Hepatocyte (in vitro differentiated cells): ENCODE results near the gene KCNH6. TPM values are rescaled to one million over a fixed set of nuclear protein-coding genes. Genes with fewer than 3 reads are reported as not detected.

Experiments
- DNase-seq: peaks from one replicate; pipeline ENCODE4 v3.0.0-alpha.2; 2016; ENCODE audit warnings: low spot score
- H2AFZ ChIP-seq: fragments of 200-600 bp; sonication (generic); 2 replicates; pipeline ENCODE4 v1.6.0; 2016; ENCODE audit warnings: antibody characterized with exemption, mild to moderate bottlenecking
- H3K27ac ChIP-seq: fragments of 200-600 bp; sonication (generic); 2 replicates; pipeline ENCODE4 v1.5.1; 2016; ENCODE audit warnings: mild to moderate bottlenecking
- H3K27me3 ChIP-seq: fragments of 200-600 bp; sonication (generic); 2 replicates; pipeline ENCODE4 v1.6.1; 2016
- H3K36me3 ChIP-seq: fragments of 200-600 bp; sonication (generic); replicated peaks from 2 replicates; pipeline ENCODE4 v1.5.1; 2016; ENCODE audit warnings: low read depth; ENCODE audit not compliant: insufficient read depth
- H3K4me1 ChIP-seq: fragments of 200-600 bp; sonication (generic); 2 replicates; pipeline ENCODE4 v1.5.1; 2016; ENCODE audit warnings: mild to moderate bottlenecking, moderate library complexity; ENCODE audit not compliant: insufficient read depth
- H3K4me2 ChIP-seq: fragments of 200-600 bp; sonication (generic); 2 replicates; pipeline ENCODE4 v1.6.0; 2016
- H3K4me3 ChIP-seq: fragments of 200-600 bp; sonication (generic); 2 replicates; pipeline ENCODE4 v1.5.1; 2016; ENCODE audit warnings: mild to moderate bottlenecking
- H3K79me2 ChIP-seq: fragments of 200-600 bp; sonication (generic); 2 replicates; pipeline ENCODE4 v1.6.0; 2017; ENCODE audit warnings: mild to moderate bottlenecking
- H3K9me2 ChIP-seq: fragments of 200-600 bp; sonication (generic); replicated peaks from 2 replicates; pipeline ENCODE4 v1.6.0; 2017; ENCODE audit warnings: mild to moderate bottlenecking; ENCODE audit not compliant: insufficient read depth
- H3K9me3 ChIP-seq: fragments of 200-600 bp; sonication (generic); 2 replicates; pipeline ENCODE4 v1.5.1; 2016; ENCODE audit warnings: low read depth, mild to moderate bottlenecking
- H4K20me1 ChIP-seq: fragments of 200-600 bp; sonication (generic); 2 replicates; pipeline ENCODE4 v1.6.0; 2016; ENCODE audit warnings: mild to moderate bottlenecking; ENCODE audit not compliant: insufficient read depth, poor library complexity, severe bottlenecking
- CTCF ChIP-seq: fragments of 200-600 bp; sonication (generic); IDR thresholded peaks from 2 replicates; pipeline ENCODE4 v1.5.1; 2016; ENCODE audit warnings: antibody characterized with exemption, mild to moderate bottlenecking; ENCODE audit not compliant: poor library complexity
- EZH2 ChIP-seq: fragments of 200-600 bp; sonication (generic); IDR thresholded peaks from 2 replicates; pipeline ENCODE4 v1.6.1; 2016; ENCODE audit warnings: antibody characterized with exemption, mild to moderate bottlenecking, borderline replicate concordance
- EZH2phosphoT487 ChIP-seq: fragments of 200-600 bp; sonication (generic); IDR thresholded peaks from one replicate; pipeline ENCODE4 v1.6.1; 2018; ENCODE audit warnings: antibody characterized with exemption, mild to moderate bottlenecking, low read depth, moderate library complexity; ENCODE audit not compliant: unreplicated experiment, severe bottlenecking
- whole genome bisulfite sequencing: methylation state at CpG from one replicate; pipeline ENCODE4 v1.1.6; 2016; ENCODE audit warnings: low lambda C conversion rate; ENCODE audit errors: missing lambda C conversion rate; 5-methylcytosine and 5-hydroxymethylcytosine counted together
- polyA plus RNA-seq: library from polyadenylated mRNA; unstranded; fragments of >200 nt; fragmentation: Nextera tagmentation; extraction: Ambion mirVana; gene quantifications from 2 replicates; pipeline ENCODE4 v1.2.1, GENCODE V29; 2016
- total RNA-seq: library from RNA; depleted of rRNA; stranded (reverse); fragments of >200 nt; gene quantifications from 2 replicates; pipeline ENCODE4 v1.2.3, GENCODE V29; 2014

The KCNH6 gene
- total and polyA plus RNA-seq, 2 experiments from 2014 or later: 0.33 TPM; not detected in 1

DNA sequence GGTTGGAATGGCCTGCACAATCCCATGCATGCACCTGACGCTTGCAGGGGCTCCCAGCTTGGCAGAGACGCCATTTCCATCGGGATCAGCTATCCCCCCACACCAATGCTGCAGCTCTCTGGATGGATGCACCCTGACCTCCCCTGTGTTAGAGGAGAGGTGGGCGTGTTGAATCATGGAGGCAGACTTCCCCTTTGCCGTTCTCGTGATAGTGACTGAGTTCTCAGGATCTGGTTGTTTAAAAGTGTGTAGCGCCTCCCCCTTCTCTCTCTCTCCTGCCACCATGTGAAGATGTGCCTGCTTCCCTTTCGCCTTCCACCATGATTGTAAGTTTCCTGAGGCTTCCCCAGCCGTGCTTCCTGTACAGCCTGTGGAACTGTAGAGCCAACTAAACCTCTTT, 17.8 kb upstream of the KCNH6 start:
- Histone ChIP-seq H3K4me3 (no peak overlapping the region), H3K79me2 (no peaks in the 10 kb centered on the region), H3K27ac (no peak overlapping the region), H3K4me1 (no peaks in the 10 kb centered on the region), H2AFZ (no peak overlapping the region), H3K9me3 (no peaks in the 10 kb centered on the region), H3K9me2 (no peaks in the 10 kb centered on the region), H3K4me2 (no peak overlapping the region), H3K36me3 (no peaks in the 10 kb centered on the region), H4K20me1 (no peaks in the 10 kb centered on the region), H3K27me3 (no peaks in the 10 kb centered on the region)
- DNase-seq: no peak
- WGBS: 89% methylated on average over 9 of the region's 9 CpGs
- TF ChIP-seq EZH2phosphoT487: no peak
- no peak for TF ChIP-seq CTCF
- TF ChIP-seq EZH2: no peak

- H3K9me2 ChIP-seq: no peaks in the 10 kb centered on the region
- H3K36me3 ChIP-seq: no peaks in the 10 kb centered on the region
- WGBS: 87% methylated on average over 3 of the region's 3 CpGs
- no peaks in the 10 kb centered on the region for H3K4me1 ChIP-seq
- no peak for DNase-seq
- no peaks in the 10 kb centered on the region for H3K9me3 ChIP-seq
- H3K4me2 ChIP-seq: no peak overlapping the region
- no peak overlapping the region for H3K27ac ChIP-seq
- no peaks in the 10 kb centered on the region for H3K27me3 ChIP-seq
- H2AFZ ChIP-seq: no peak overlapping the region
- no peak for TF ChIP-seq EZH2phosphoT487
- no peak for TF ChIP-seq CTCF
- TF ChIP-seq EZH2: no peak
- no peak overlapping the region for H3K4me3 ChIP-seq
- H4K20me1 ChIP-seq: no peaks in the 10 kb centered on the region
- H3K79me2 ChIP-seq: no peaks in the 10 kb centered on the region
Observed at GRCh38 chr17:63506627-63507026, 16.5 kb upstream of the KCNH6 start.

DNA sequence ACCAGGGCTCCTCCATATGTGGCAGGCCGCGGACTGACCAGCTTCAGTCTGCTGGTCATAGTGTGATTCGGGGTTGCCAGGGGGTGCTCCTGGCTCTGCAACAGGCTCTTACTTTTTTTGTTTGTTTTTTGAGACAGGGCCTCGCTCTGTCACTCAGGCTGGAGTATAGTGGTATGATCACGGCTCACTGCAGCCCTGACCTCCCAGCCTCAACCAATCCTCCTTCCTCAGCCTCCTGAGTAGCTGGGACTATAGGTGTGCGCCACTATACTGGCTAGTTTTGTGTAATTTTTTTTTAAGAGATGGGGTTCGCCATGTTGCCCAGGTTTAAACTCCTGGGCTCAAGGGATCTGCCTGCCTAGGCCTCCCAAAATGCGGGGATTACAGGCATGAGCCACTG, 11.8 kb upstream of the KCNH6 start:
- no peaks in the 10 kb centered on the region for H3K4me1 ChIP-seq
- H3K79me2 ChIP-seq: no peaks in the 10 kb centered on the region
- H4K20me1 ChIP-seq: no peaks in the 10 kb centered on the region
- H2AFZ ChIP-seq: no peak overlapping the region
- H3K36me3 ChIP-seq: no peaks in the 10 kb centered on the region
- H3K9me2 ChIP-seq: no peaks in the 10 kb centered on the region
- no peak overlapping the region for H3K4me3 ChIP-seq
- H3K27ac ChIP-seq: no peak overlapping the region
- no peaks in the 10 kb centered on the region for H3K9me3 ChIP-seq
- TF ChIP-seq EZH2: no peak
- TF ChIP-seq EZH2phosphoT487: no peak
- TF ChIP-seq CTCF: no peak
- 91% methylated on average over 8 of the region's 8 CpGs for WGBS
- no peak for DNase-seq
- H3K4me2 ChIP-seq: no peak overlapping the region
- peaks cover 5% of the 10 kb centered on the region for H3K27me3 ChIP-seq

GRCh38 chr17:63512388-63512787, 10.8 kb upstream of the KCNH6 start:
- no peaks in the 10 kb centered on the region for H3K36me3 ChIP-seq
- H3K9me3 ChIP-seq: no peaks in the 10 kb centered on the region
- 98% methylated on average over 3 of the region's 3 CpGs for WGBS
- H3K4me1 ChIP-seq: no peaks in the 10 kb centered on the region
- H3K4me3 ChIP-seq: no peak overlapping the region
- DNase-seq: no peak
- H3K4me2 ChIP-seq: no peak overlapping the region
- TF ChIP-seq EZH2phosphoT487 (no peak), CTCF (no peak), EZH2 (no peak)
- no peaks in the 10 kb centered on the region for H4K20me1 ChIP-seq
- no peaks in the 10 kb centered on the region for H3K79me2 ChIP-seq
- H3K27me3 ChIP-seq: peaks cover 5% of the 10 kb centered on the region
- H3K9me2 ChIP-seq: no peaks in the 10 kb centered on the region
- no peak overlapping the region for H3K27ac ChIP-seq
- H2AFZ ChIP-seq: no peak overlapping the region
